Measurements from ENCODE around the gene TMEM165.
A peak's percentile ranks its signal among the peaks of the same experiment; 100 is the strongest.

Gene TMEM165

GRCh38 chr4:55367084-55367722 is 28.6 kb upstream of the TMEM165 start:
- DNase-seq (ENCODE audit: low spot score): no peak

DNA sequence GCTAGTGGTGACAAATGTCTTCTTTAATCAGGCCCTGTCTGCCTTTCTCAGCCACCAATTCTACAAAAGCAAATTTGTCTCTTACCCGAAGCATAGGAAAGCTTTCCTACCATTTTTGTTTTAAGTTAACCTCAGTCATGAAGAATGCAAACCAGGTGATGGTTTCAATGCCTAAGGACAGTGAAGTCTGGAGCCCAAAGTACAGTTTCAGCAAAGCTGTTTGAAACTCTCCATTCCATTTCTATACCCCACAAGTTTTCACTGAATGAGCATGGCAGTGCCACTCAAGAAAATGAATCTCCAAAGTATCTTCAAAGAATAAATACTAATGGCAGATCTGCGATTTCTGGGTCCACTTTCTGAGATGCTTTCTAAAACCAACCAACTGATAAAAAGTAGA is 25.8 kb upstream of the TMEM165 start:
- DNase-seq (ENCODE audit: low spot score): no peak

- DNase-seq (ENCODE audit: low spot score): no peak
Measured at GRCh38 chr4:55372259-55372658, 23.5 kb upstream of the TMEM165 start.

- no peak for DNase-seq (ENCODE audit: low spot score)
Measured at GRCh38 chr4:55373461-55373860, 22.3 kb upstream of the TMEM165 start.

- DNase-seq (ENCODE audit: low spot score): no peak
Measured at GRCh38 chr4:55376698-55377097, 19.1 kb upstream of the TMEM165 start.

DNA sequence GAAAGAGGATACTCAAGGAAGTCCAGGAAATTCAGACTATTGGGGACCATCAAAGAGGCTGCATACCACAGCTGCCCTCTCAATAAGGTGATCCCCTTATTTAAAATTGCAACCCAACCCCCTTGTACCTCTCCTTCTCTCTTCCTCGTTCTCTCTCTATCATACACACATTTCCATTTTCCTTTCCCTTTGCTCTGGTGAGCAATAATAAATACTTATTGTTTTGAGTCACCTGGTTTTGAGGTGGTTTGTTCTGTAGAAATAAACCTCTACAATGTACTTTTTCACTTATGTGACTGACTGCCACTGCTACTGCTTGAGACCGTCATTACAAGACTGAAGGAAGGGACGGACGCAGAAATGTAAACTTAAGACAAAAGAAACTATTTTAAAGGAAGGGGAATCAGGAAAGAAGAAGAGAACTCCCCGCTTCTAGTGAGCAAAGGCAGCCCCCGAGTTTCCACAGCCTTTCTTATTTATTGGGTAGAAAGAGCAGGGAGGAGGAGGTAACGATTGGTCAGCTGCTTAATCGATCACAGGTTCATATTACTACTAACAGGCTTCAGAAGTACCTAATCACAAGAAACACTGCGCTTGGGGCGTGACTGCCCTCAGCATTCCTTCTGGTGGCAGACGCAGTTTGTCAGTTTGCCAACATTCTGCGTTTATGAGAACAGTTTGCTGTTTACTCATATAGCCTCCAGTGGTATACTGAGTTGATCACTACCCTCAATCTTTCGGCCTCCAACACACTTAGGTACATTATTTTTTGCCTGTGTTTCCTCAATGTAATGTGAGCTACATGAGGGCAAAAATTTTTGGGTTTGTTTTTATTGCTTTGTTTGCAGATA is 16.9 kb upstream of the TMEM165 start:
- no peak for DNase-seq (ENCODE audit: low spot score)

DNA sequence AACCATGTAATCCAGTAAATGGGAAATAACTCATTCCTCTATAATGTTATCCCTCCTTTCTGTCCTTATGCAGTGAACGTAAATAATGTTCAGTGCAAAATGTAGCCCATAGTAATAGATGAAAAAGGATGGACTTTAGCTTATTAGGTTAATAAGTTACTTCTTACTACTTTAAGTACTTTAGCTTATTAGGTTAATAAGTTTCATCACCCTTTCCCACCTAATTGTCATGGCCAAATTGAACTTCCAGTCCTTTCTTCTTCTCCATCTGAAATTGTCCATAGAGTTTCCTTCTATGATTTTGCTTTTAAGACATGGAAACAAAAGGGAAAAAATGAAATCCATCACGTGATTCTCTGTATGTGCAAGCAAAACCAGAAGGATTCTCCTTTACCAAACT is 15.2 kb upstream of the TMEM165 start:
- DNase-seq (ENCODE audit: low spot score): no peak

DNA sequence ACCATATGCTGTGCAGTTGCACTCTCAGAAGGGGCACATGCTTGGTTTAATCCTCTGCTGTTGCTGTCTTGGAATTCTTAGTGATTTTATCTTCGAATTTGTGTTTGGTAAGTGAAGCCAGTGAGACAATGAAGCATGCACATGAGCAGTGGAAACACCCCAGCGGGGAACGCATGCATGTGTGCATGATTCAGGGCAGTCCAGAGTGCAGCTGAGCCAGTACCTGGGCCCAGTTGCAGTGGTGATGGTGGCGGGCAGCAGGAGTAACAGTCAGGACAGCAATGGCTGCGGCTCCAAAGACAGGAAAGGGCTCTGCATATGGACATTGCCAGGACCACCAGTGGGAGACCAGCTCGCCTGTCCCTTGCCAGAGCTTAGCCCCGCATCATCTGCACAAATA is 14.3 kb upstream of the TMEM165 start:
- no peak for DNase-seq (ENCODE audit: low spot score)

DNA sequence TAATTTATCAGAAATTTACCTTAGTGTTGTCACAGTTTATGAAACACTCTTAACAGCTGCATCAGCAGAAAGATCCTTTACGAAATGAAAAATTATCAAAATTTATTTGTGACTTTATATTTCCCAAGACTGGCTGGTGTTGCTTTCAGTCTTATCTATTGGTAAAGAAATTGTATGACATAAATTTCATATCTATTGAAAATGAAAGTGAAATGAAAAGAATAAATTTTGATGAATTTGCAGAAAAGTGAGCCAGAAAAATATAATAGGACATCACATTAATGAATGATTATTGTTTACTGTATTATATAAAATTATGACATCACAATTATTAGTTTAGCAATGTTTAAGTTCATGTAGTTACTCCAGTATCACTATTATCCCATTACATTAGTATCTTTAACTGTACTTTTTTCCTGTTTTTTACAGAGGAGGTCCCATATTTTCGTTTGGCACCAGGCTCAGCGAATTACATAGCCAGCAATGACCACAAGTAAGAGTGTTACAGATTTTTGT is 13.2 kb upstream of the TMEM165 start:
- no peak for DNase-seq (ENCODE audit: low spot score)

- no peak for DNase-seq (ENCODE audit: low spot score)
Measured at GRCh38 chr4:55385201-55385649, 10.5 kb upstream of the TMEM165 start.

DNA sequence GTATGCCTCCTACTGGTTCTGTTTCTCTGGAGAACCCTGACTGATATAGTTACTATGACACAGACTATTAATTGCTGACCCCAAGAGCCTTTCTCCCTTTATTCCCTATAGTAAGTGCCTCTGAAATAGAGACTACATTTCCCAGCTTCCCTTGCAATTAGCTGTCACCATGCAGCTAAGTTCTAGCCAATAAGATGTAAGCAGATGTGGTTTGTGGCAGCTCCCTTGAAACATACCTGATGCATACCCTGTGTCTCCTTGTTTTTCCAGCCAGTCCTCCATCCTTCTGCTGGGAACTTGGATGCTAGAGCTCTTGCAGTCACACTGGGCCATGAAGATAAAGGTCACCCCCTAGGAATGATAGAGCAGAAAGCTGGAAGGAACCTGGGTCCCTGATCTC is 9.7 kb upstream of the TMEM165 start:
- peak; percentile 18 for DNase-seq (ENCODE audit: low spot score)

- DNase-seq (ENCODE audit: low spot score): no peak
Measured at GRCh38 chr4:55386840-55387239, 8.9 kb upstream of the TMEM165 start.

- no peak for DNase-seq (ENCODE audit: low spot score)
Measured at GRCh38 chr4:55393461-55394320, 2.1 kb upstream of the TMEM165 start.

DNA sequence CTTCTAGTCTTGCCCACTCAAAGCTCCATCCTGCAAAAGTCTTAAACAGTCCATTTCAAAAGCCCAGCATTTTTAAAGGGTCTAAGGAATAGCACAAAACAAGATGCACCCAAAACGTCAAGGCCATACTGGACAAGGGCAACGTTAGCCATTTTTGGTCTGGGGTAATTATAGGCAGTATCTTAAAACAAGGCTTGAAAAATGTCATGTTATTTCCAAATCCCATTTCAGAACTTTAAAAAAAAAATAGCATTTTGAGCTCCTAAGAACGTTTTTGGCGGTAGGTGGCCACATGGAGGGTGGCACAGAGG is 584 bp upstream of the TMEM165 start:
- no peak for DNase-seq (ENCODE audit: low spot score)

DNA sequence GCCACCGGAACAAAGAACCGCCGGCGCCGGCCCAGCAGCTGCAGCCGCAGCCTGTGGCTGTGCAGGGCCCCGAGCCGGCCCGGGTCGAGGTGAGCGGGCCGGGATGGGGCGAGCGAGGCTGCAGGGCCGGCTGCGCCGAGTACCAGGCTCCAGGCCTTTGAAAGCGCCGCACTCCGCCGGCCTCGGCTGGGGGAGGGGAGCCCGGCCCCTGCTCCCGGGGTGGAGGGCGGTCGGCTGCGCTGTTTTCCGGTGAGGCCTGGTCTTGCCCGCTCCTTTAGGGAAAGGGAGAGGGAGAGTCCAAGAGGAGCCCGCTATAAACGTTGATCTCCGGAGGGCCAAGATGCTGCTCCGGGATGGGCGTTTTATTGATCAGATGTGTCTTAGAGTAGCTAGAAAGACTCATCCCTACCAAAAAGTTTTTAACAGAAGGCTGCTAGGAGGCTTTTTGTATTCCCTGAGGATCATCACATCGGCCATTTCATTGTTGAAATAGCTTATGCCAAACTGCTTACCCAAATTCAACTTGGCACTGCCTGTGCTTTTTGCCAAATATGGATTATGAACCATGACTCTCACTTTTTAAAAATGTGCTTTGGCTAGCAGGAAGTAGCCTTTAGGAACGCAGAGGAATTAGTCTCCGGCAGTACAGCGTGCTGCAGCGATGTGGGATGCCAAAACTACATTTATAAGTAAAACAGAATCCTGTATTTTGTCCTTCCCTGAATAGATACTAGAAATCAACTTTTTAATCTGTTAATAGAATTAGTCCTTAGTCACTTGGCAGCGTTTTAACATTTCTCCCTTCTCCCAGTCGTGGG is 760 bp downstream of the TMEM165 start:
- peak; percentile 42 for DNase-seq (ENCODE audit: low spot score)

- peak; percentile 8 for DNase-seq (ENCODE audit: low spot score)
Measured at GRCh38 chr4:55397126-55397436, 1.3 kb downstream of the TMEM165 start.

GRCh38 chr4:55397520-55398321 is 2.0 kb downstream of the TMEM165 start:
- DNase-seq (ENCODE audit: low spot score): no peak

DNA sequence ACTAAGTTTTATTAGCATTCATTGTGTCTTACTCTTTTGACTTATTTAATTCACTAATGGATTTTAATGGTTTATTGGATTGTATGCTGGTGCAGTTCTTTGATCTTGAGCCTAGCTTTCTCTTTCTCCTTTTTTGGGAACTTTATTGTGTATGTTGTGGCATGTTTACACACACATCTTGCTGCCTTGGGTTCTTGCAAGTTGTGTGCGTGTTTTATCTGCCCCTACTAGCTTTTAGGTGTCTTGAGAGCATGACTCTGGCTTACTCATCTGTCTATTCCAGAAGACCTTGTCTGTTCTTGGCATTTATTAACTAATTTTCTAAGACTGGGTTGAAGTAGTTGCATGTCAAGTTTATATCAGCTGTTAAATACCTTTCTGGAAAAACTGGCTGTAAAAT is 2.7 kb downstream of the TMEM165 start:
- DNase-seq (ENCODE audit: low spot score): no peak

DNA sequence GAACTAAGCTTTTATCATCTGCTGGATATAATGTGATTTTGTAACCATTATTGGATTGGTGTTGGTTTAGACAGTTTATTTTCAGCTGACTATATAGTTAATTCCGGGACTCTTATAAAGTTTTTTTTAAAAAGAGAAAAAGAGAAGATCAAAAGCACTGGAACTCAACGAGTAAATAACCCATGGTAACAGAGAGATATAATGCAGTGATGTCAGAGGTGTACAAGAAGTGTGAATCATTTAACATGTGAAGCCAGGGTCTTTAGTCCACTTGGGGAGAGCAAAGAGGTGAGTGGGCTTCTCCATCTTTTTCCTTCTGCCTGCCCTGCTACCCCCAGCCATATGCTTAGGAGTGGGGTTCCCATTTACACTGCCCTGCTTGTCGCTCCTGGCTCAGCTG is 3.2 kb downstream of the TMEM165 start:
- DNase-seq (ENCODE audit: low spot score): no peak

GRCh38 chr4:55399581-55399980 is 3.8 kb downstream of the TMEM165 start:
- DNase-seq (ENCODE audit: low spot score): no peak

GRCh38 chr4:55405073-55405472 is 9.3 kb downstream of the TMEM165 start:
- no peak for DNase-seq (ENCODE audit: low spot score)
